CD14-positive monocyte (primary cell): ENCODE results near the gene RASGRF2. TPM values are rescaled to one million over a fixed set of nuclear protein-coding genes. Genes with fewer than 3 reads are reported as not detected.

ENCODE experiments used
- DNase-seq, 3 donors: peaks; one replicate each; pipeline ENCODE4 v3.0.0-alpha.2; 2011 to 2022
- H2AFZ ChIP-seq: 2 replicates; pipeline ENCODE4 v1.6.0; 2012; ENCODE audit warnings: mild to moderate bottlenecking, low read depth, low read length, inconsistent platforms; ENCODE audit not compliant: insufficient read depth, poor library complexity, severe bottlenecking
- H3K27ac ChIP-seq, 2 donors: 1 replicate in 1 of 2; 2 replicates in 1 of 2; pipeline ENCODE4 v1.5.1; 2012 to 2013; ENCODE audit warnings: low read length in 2 of 2, control low read depth in 1 of 2, inconsistent platforms in 1 of 2, low read depth in 1 of 2, mild to moderate bottlenecking in 1 of 2
- H3K27me3 ChIP-seq, 2 donors: one replicate each; pipeline versions ENCODE4 v1.6.0 to v1.6.1; 2011 to 2013; ENCODE audit warnings: low read length in 2 of 2; ENCODE audit not compliant: control insufficient read depth in 2 of 2, insufficient read depth in 2 of 2
- H3K36me3 ChIP-seq, 2 donors: replicated peaks in 1 of 2; 1 replicate in 1 of 2; 2 replicates in 1 of 2; pipeline versions ENCODE4 v1.5.1 to v1.6.1; 2012 to 2013; ENCODE audit warnings: low read length in 2 of 2, control low read depth in 1 of 2, inconsistent platforms in 1 of 2, mild to moderate bottlenecking in 1 of 2; ENCODE audit not compliant: insufficient read depth in 2 of 2, control insufficient read depth in 1 of 2
- H3K4me1 ChIP-seq, 2 donors: 1 replicate in 1 of 2; 2 replicates in 1 of 2; pipeline versions ENCODE4 v1.5.1 to v1.6.1; 2012 to 2013; ENCODE audit warnings: low read length in 2 of 2, control low read depth in 1 of 2, inconsistent platforms in 1 of 2, mild to moderate bottlenecking in 1 of 2, moderate library complexity in 1 of 2; ENCODE audit not compliant: insufficient read depth in 2 of 2, control insufficient read depth in 1 of 2
- H3K4me2 ChIP-seq: replicated peaks from 2 replicates; pipeline ENCODE3; 2012; ENCODE audit warnings: low read length, moderate library complexity, mild to moderate bottlenecking; ENCODE audit not compliant: poor library complexity, severe bottlenecking; ENCODE audit errors: extremely low read depth
- H3K4me3 ChIP-seq, 3 experiments: fragments of 200-600 bp in 1 of 3; sonication (generic) in 1 of 3; replicated peaks in 1 of 3; 1 replicate in 2 of 3; 2 replicates in 1 of 3; pipeline ENCODE4 v1.5.1; 2011 to 2013; ENCODE audit warnings: low read length in 3 of 3, mild to moderate bottlenecking in 3 of 3, control low read depth in 2 of 3, low read depth in 2 of 3, inconsistent platforms in 1 of 3, moderate library complexity in 1 of 3
- H3K79me2 ChIP-seq: 2 replicates; pipeline ENCODE4 v1.6.0; 2012; ENCODE audit warnings: mild to moderate bottlenecking, control low read depth, inconsistent platforms, low read length, moderate library complexity; ENCODE audit not compliant: insufficient read depth
- H3K9ac ChIP-seq: 2 replicates; pipeline ENCODE4 v1.6.0; 2017; ENCODE audit warnings: low read length, mild to moderate bottlenecking; ENCODE audit not compliant: insufficient read depth, poor library complexity, severe bottlenecking
- H3K9me3 ChIP-seq, 2 donors: replicated peaks in 1 of 2; 1 replicate in 1 of 2; 2 replicates in 1 of 2; pipeline versions ENCODE4 v1.5.1 to v1.6.1; 2012 to 2013; ENCODE audit warnings: low read length in 2 of 2, control low read depth in 1 of 2; ENCODE audit not compliant: control insufficient read depth in 1 of 2, insufficient read depth in 1 of 2
- H4K20me1 ChIP-seq: 2 replicates; pipeline ENCODE4 v1.6.0; 2012; ENCODE audit warnings: mild to moderate bottlenecking, low read length, control low read depth, moderate library complexity; ENCODE audit not compliant: insufficient read depth
- H3K27ac Mint-ChIP-seq, 7 donors: one replicate each; pipeline ENCODE4 v1.8.0; 2020; ENCODE audit warnings: mild to moderate bottlenecking in 7 of 7, mixed read lengths in 7 of 7, moderate library complexity in 6 of 7, inconsistent platforms in 2 of 7
- H3K27me3 Mint-ChIP-seq, 3 donors: one replicate each; pipeline ENCODE4 v1.8.0; 2021 to 2022; ENCODE audit warnings: low read depth in 3 of 3, mild to moderate bottlenecking in 3 of 3, mixed read lengths in 3 of 3, moderate library complexity in 3 of 3, inconsistent platforms in 1 of 3
- H3K36me3 Mint-ChIP-seq, 2 donors: one replicate each; pipeline ENCODE4 v1.8.0; 2020; ENCODE audit warnings: mixed read lengths in 2 of 2, inconsistent platforms in 1 of 2, mild to moderate bottlenecking in 1 of 2
- H3K4me1 Mint-ChIP-seq: one replicate; pipeline ENCODE4 v1.8.0; 2020; ENCODE audit warnings: mild to moderate bottlenecking, mixed read lengths
- H3K4me3 Mint-ChIP-seq, 2 donors: one replicate each; pipeline ENCODE4 v1.8.0; 2020; ENCODE audit warnings: mild to moderate bottlenecking in 2 of 2, mixed read lengths in 2 of 2, moderate library complexity in 1 of 2
- H3K9me3 Mint-ChIP-seq, 7 donors: one replicate each; pipeline ENCODE4 v1.8.0; 2020 to 2022; ENCODE audit warnings: mixed read lengths in 7 of 7, mild to moderate bottlenecking in 6 of 7, moderate library complexity in 6 of 7, inconsistent platforms in 2 of 7
- CTCF ChIP-seq: fragments of 200-600 bp; IDR thresholded peaks from one replicate; pipeline ENCODE4 v1.8.0; 2022; ENCODE audit warnings: antibody characterized with exemption, mild to moderate bottlenecking
- WGBS: methylation state at CpG from one replicate; pipeline ENCODE4 v1.1.5; 2013; ENCODE audit warnings: missing lambda C conversion rate; ENCODE audit not compliant: insufficient coverage; 5-methylcytosine and 5-hydroxymethylcytosine counted together
- intact Hi-C, 2 donors: fragments of 100-400 bp; cut with micrococcal nuclease; formaldehyde crosslinking; loops; one replicate each; pipeline versions ENCODE4 v1.15.0 to v1.15.1; 2023
- polyA plus RNA-seq, 3 donors: library from polyadenylated mRNA; depleted of rRNA in 1 of 3; unstranded in 2 of 3; stranded (reverse) in 1 of 3; fragments of 300-500 nt in 2 of 3; fragments of >200 nt in 1 of 3; fragmentation: Illumina TruSeq in 2 of 3; gene quantifications; 1 replicate in 2 of 3; 2 replicates in 1 of 3; pipeline ENCODE4 v1.2.3, GENCODE V29; 2012 to 2021

RASGRF2 gene
- polyA plus RNA-seq, 3 donors = 0.01 to 0.02 TPM; not detected in 1

- Mint-ChIP-seq H3K4me1 (no peaks in the 10 kb centered on the region), H3K9me3 (peaks cover 0 to 4% (median 0%) of the 10 kb centered on the region in 7 donors), H3K4me3 (no peak overlapping the region), H3K36me3 (no peaks in the 10 kb centered on the region), H3K27ac (no peak overlapping the region), H3K27me3 (peaks cover 0 to 5% (median 0%) of the 10 kb centered on the region in 3 donors)
- TF ChIP-seq CTCF = no peak
- no peak overlapping the region for H3K9ac ChIP-seq
- no CpG with 5 or more reads among the region's 4 CpGs for WGBS
- no peaks in the 10 kb centered on the region for H3K27me3 ChIP-seq
- H4K20me1 ChIP-seq = no peaks in the 10 kb centered on the region
- H2AFZ ChIP-seq = no peak overlapping the region
- no peak overlapping the region for H3K4me2 ChIP-seq
- H3K9me3 ChIP-seq = no peaks in the 10 kb centered on the region
- H3K27ac ChIP-seq = no peak overlapping the region
- H3K79me2 ChIP-seq = no peaks in the 10 kb centered on the region
- DNase-seq = no peak
- H3K4me1 ChIP-seq = no peaks in the 10 kb centered on the region
- no peak overlapping the region for H3K4me3 ChIP-seq
- no peaks in the 10 kb centered on the region for H3K36me3 ChIP-seq
- intact Hi-C loops = no loop called here
Observed at GRCh38 chr5:81066102-81066501, 105.9 kb downstream of the RASGRF2 start.

- Mint-ChIP-seq H3K27ac (no peak overlapping the region), H3K36me3 (no peaks in the 10 kb centered on the region), H3K4me1 (no peaks in the 10 kb centered on the region), H3K4me3 (no peak overlapping the region), H3K9me3 (peaks cover 0 to 4% (median 0%) of the 10 kb centered on the region in 7 donors), H3K27me3 (peaks cover 0 to 5% (median 0%) of the 10 kb centered on the region in 3 donors)
- H3K9ac ChIP-seq = no peak overlapping the region
- no peaks in the 10 kb centered on the region for H3K27me3 ChIP-seq
- no peaks in the 10 kb centered on the region for H3K9me3 ChIP-seq
- no peak for TF ChIP-seq CTCF
- no peak overlapping the region for H3K4me3 ChIP-seq
- intact Hi-C loops = no loop called here
- WGBS = no CpG with 5 or more reads among the region's 1 CpG
- H3K4me1 ChIP-seq = no peaks in the 10 kb centered on the region
- no peaks in the 10 kb centered on the region for H3K79me2 ChIP-seq
- H4K20me1 ChIP-seq = no peaks in the 10 kb centered on the region
- no peak overlapping the region for H3K27ac ChIP-seq
- H3K4me2 ChIP-seq = no peak overlapping the region
- no peak for DNase-seq
- no peaks in the 10 kb centered on the region for H3K36me3 ChIP-seq
- H2AFZ ChIP-seq = no peak overlapping the region
Observed at GRCh38 chr5:81067406-81067805, 107.2 kb downstream of the RASGRF2 start.
